Upper lobe of left lung (tissue), 6 donors: ENCODE results near the gene ATP5PF. TPM values are rescaled to one million over a fixed set of nuclear protein-coding genes. Genes with fewer than 3 reads are reported as not detected.
"Not testable (repeated sequence)": the region's sequence is repeated elsewhere in the genome, so short reads cannot be mapped to it uniquely, and the experiment has no call there.

Experiments
- ATAC-seq, 2 donors: fragments of 200-7000 bp; cut with Tn5 transposase; one replicate each; pipeline ENCODE4 v1.9.1; 2022; ENCODE audit warnings: mild to moderate bottlenecking in 2 of 2, moderate library complexity in 2 of 2; ENCODE audit not compliant: low FRiP score in 2 of 2
- DNase-seq, 2 donors: peaks; one replicate each; pipeline ENCODE4 v3.0.0-alpha.2; 2019 to 2020
- H3K27ac ChIP-seq, 4 donors: fragments of 200-600 bp; sonication (generic); one replicate each; pipeline ENCODE4 v1.5.1; 2016 to 2019
- H3K27me3 ChIP-seq, 4 donors: fragments of 200-600 bp; sonication (generic); one replicate each; pipeline ENCODE4 v1.5.1; 2017 to 2019
- H3K36me3 ChIP-seq, 4 donors: fragments of 200-600 bp; sonication (generic); one replicate each; pipeline ENCODE4 v1.5.1; 2016 to 2019
- H3K4me1 ChIP-seq, 4 donors: fragments of 200-600 bp; sonication (generic); one replicate each; pipeline ENCODE4 v1.5.1; 2018 to 2019
- H3K4me3 ChIP-seq, 4 donors: fragments of 200-600 bp; sonication (generic); one replicate each; pipeline ENCODE4 v1.5.1; 2017 to 2019; ENCODE audit warnings: mild to moderate bottlenecking in 2 of 4, moderate library complexity in 1 of 4
- H3K9me3 ChIP-seq, 4 donors: fragments of 200-600 bp; sonication (generic); one replicate each; pipeline ENCODE4 v1.5.1; 2018 to 2019
- CTCF ChIP-seq, 6 experiments: fragments of 450-650 bp in 4 of 6; fragments of 200-600 bp in 2 of 6; sonication (generic) in 2 of 6; IDR thresholded peaks; one replicate each; pipeline ENCODE4 v1.5.1; 2016 to 2019; ENCODE audit warnings: antibody characterized with exemption in 6 of 6
- EP300 ChIP-seq, 4 donors: sonication (generic); formaldehyde crosslinking; IDR thresholded peaks; one replicate each; pipeline ENCODE4 v1.5.1; 2017; ENCODE audit warnings: antibody characterized with exemption in 4 of 4, control low read depth in 2 of 4
- POLR2A ChIP-seq, 4 donors: fragments of 450-650 bp; IDR thresholded peaks; one replicate each; pipeline ENCODE4 v1.5.1; 2016 to 2017; ENCODE audit warnings: antibody characterized with exemption in 4 of 4, mild to moderate bottlenecking in 2 of 4
- POLR2AphosphoS5 ChIP-seq, 2 donors: sonication (generic); formaldehyde crosslinking; IDR thresholded peaks; one replicate each; pipeline ENCODE4 v1.5.1; 2017; ENCODE audit warnings: antibody characterized with exemption in 2 of 2
- WGBS, 2 donors: methylation state at CpG; one replicate each; pipeline ENCODE4 v1.1.5; 2017 to 2018; 5-methylcytosine and 5-hydroxymethylcytosine counted together
- total RNA-seq, 6 donors: library from RNA; depleted of rRNA in 4 of 6; stranded (reverse); fragments of >200 nt in 4 of 6; gene quantifications; one replicate each; pipeline versions ENCODE4 v1.1.0 to v1.2.1, GENCODE V29; 2016 to 2021
- donor health status: DM: no; HTN: no; CAD: no; lungs with moderate emphysema.
- donor health status: DM: no; HTN: yes; CAD: no; lungs with severe emphysema.

ATP5PF gene
- total RNA-seq, 6 donors from 2014 or later, result 26.2 to 87.3 (median 64.1) TPM

GRCh38 chr21:25710550-25710949, 24.2 kb downstream of the ATP5PF start:
- H3K27ac ChIP-seq, result no peak overlapping the region
- H3K4me3 ChIP-seq, result no peak overlapping the region
- WGBS, 2 donors, result 86 to 90% methylated on average over 5 of the region's 5 CpGs
- no peaks in the 10 kb centered on the region for H3K9me3 ChIP-seq
- peaks cover 0 to 7% (median 0%) of the 10 kb centered on the region in 4 donors for H3K36me3 ChIP-seq
- ATAC-seq (no peak), DNase-seq (no peak)
- TF ChIP-seq POLR2AphosphoS5 (IDR thresholded peaks at IDR 0.05) (no peak), CTCF (IDR thresholded peaks at IDR 0.05) (no peak), EP300 (IDR thresholded peaks at IDR 0.05) (no peak), POLR2A (IDR thresholded peaks at IDR 0.05) (no peak)
- H3K27me3 ChIP-seq, result no peaks in the 10 kb centered on the region
- no peaks in the 10 kb centered on the region for H3K4me1 ChIP-seq

- H3K36me3 ChIP-seq, result peaks cover 0 to under 1% (median 0%) of the 10 kb centered on the region in 4 donors
- 85 to 89% methylated on average over 5 of the region's 5 CpGs for WGBS, 2 donors
- H3K4me1 ChIP-seq, result no peaks in the 10 kb centered on the region
- DNase-seq, result no peak
- H3K9me3 ChIP-seq, result no peaks in the 10 kb centered on the region
- no peak for ATAC-seq
- no peak overlapping the region for H3K27ac ChIP-seq
- no peaks in the 10 kb centered on the region for H3K27me3 ChIP-seq
- no peak for TF ChIP-seq EP300 (IDR thresholded peaks at IDR 0.05)
- TF ChIP-seq POLR2AphosphoS5 (IDR thresholded peaks at IDR 0.05), result no peak
- TF ChIP-seq POLR2A (IDR thresholded peaks at IDR 0.05), result no peak
- no peak for TF ChIP-seq CTCF (IDR thresholded peaks at IDR 0.05)
- no peak overlapping the region for H3K4me3 ChIP-seq
These were observed 24.9 kb downstream of the ATP5PF start for GRCh38 chr21:25709684-25710265.

- 57 to 64% methylated on average over 7 of the region's 7 CpGs for WGBS, 2 donors
- Histone ChIP-seq H3K27me3 (no peaks in the 10 kb centered on the region), H3K9me3 (no peaks in the 10 kb centered on the region), H3K4me1 (no peaks in the 10 kb centered on the region), H3K36me3 (no peaks in the 10 kb centered on the region), H3K27ac (no peak overlapping the region), H3K4me3 (no peak overlapping the region)
- peak in 1 of 2 donors; percentile 25 for DNase-seq
- ATAC-seq, result peak in 1 of 2 donors; percentile 59
- TF ChIP-seq EP300 (IDR thresholded peaks at IDR 0.05), result no peak
- TF ChIP-seq CTCF (IDR thresholded peaks at IDR 0.05), result peak; percentile 48 to 76 (median 66)
These were observed 26.1 kb downstream of the ATP5PF start for GRCh38 chr21:25708467-25709065.

GRCh38 chr21:25701529-25701928, 33.2 kb downstream of the ATP5PF start:
- H3K4me3 ChIP-seq, result no peak overlapping the region
- H3K4me1 ChIP-seq, result peaks cover 0 to 8% (median 0%) of the 10 kb centered on the region in 4 donors
- H3K9me3 ChIP-seq, result no peaks in the 10 kb centered on the region
- H3K36me3 ChIP-seq, result no peaks in the 10 kb centered on the region
- peak overlapping the region in 3 of 4 donors; percentile 20 to 82 (median 70) for H3K27ac ChIP-seq
- TF ChIP-seq POLR2A (IDR thresholded peaks at IDR 0.05) (no peak), POLR2AphosphoS5 (IDR thresholded peaks at IDR 0.05) (no peak), EP300 (IDR thresholded peaks at IDR 0.05) (no peak), CTCF (IDR thresholded peaks at IDR 0.05) (no peak)
- H3K27me3 ChIP-seq, result no peaks in the 10 kb centered on the region
- no peak for ATAC-seq
- no peak for DNase-seq
- 44 to 59% methylated on average over 4 of the region's 4 CpGs for WGBS, 2 donors

- peak overlapping the region in 2 of 4 donors; percentile 20 to 82 for H3K27ac ChIP-seq
- 96 to 97% methylated on average over 1 of the region's 1 CpG for WGBS, 2 donors
- H3K4me1 ChIP-seq, result peaks cover 0 to 8% (median 0%) of the 10 kb centered on the region in 4 donors
These were observed 34.0 kb downstream of the ATP5PF start for GRCh38 chr21:25700741-25701140.

GRCh38 chr21:25695461-25695860, 39.2 kb downstream of the ATP5PF start:
- H3K9me3 ChIP-seq, ATAC-seq, H3K36me3 ChIP-seq, H3K27me3 ChIP-seq, H3K4me3 ChIP-seq, H3K27ac ChIP-seq, H3K4me1 ChIP-seq: not testable (repeated sequence)
- DNase-seq, result peak in 1 of 2 donors; percentile 79
- 98 to 100% methylated on average over 2 to 25 of the region's 36 CpGs for WGBS, 2 donors

More at GRCh38 chr21:25700741-25701140, 34.0 kb downstream of the ATP5PF start:
- H3K4me3 ChIP-seq, result no peak overlapping the region
- DNase-seq (no peak), ATAC-seq (no peak)
- H3K27me3 ChIP-seq, result no peaks in the 10 kb centered on the region
- no peaks in the 10 kb centered on the region for H3K36me3 ChIP-seq
- H3K9me3 ChIP-seq, result no peaks in the 10 kb centered on the region
- TF ChIP-seq EP300 (IDR thresholded peaks at IDR 0.05) (no peak), CTCF (IDR thresholded peaks at IDR 0.05) (no peak), POLR2A (IDR thresholded peaks at IDR 0.05) (no peak), POLR2AphosphoS5 (IDR thresholded peaks at IDR 0.05) (no peak)
